Lower lobe of right lung (tissue), 2 donors: ENCODE measurements around the gene ZFP91. TPM values are rescaled to one million over a fixed set of nuclear protein-coding genes. Genes with fewer than 3 reads are reported as not detected.

Experiments
- ATAC-seq, 2 donors: fragments of 200-7000 bp; cut with Tn5 transposase; one replicate each; pipeline ENCODE4 v1.9.1; 2020 to 2022; ENCODE audit warnings: mild to moderate bottlenecking in 2 of 2, moderate library complexity in 2 of 2
- DNase-seq: peaks from one replicate; pipeline ENCODE4 v3.0.0-alpha.2; 2020
- H3K27ac ChIP-seq: fragments of 200-600 bp; one replicate; pipeline ENCODE4 v1.8.0; 2022
- H3K27me3 ChIP-seq: fragments of 200-600 bp; one replicate; pipeline ENCODE4 v1.8.0; 2022; ENCODE audit warnings: low read depth
- H3K36me3 ChIP-seq: fragments of 200-600 bp; one replicate; pipeline ENCODE4 v1.8.0; 2022; ENCODE audit warnings: mild to moderate bottlenecking
- H3K4me1 ChIP-seq: fragments of 200-600 bp; one replicate; pipeline ENCODE4 v1.8.0; 2022
- H3K4me3 ChIP-seq: fragments of 200-600 bp; one replicate; pipeline ENCODE4 v1.8.0; 2022; ENCODE audit warnings: mild to moderate bottlenecking
- H3K9me3 ChIP-seq: fragments of 200-600 bp; one replicate; pipeline ENCODE4 v1.8.0; 2022
- intact Hi-C: fragments of 100-400 bp; cut with DNase I; formaldehyde crosslinking; loops from one replicate; pipeline ENCODE4 v1.11.0; 2022
- total RNA-seq: library from RNA; stranded (reverse); fragmentation: NEBNext Ultra II Directional; extraction: Animal tissue kit (Norgen Biotek cat#: 25700); gene quantifications from one replicate; pipeline ENCODE4 v1.2.1, GENCODE V29; 2021
- TF ChIP-seq, protein P1 (sequence below): fragments of 200-600 bp; IDR thresholded peaks from one replicate; pipeline ENCODE4 v1.8.0; 2022; ENCODE audit warnings: antibody characterized with exemption, mild to moderate bottlenecking
- donor health status: DM: no; HTN: yes; CAD: no; lungs with severe emphysema.

ZFP91 gene
- total RNA-seq, 1 donor from 2014 or later = 44.5 TPM

DNA sequence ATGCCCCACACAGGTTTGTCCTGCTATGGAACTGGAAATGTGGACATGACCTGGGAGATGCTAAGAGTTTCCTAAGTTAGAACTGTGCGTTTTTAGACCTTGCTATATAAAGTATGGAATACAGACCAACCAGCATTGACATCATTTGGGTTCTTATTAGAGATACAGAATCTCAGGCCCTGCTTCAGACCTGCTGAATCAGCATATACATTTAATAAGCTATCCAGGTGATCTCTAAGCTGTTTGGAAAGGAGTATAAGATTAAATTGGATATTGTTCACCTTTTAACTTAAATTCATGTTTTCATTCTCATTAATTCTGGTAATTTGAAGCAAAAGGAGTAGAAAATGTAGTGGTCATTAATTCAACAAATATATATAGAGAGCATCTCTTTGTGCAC, 36.7 kb downstream of the ZFP91 start:
- intact Hi-C loops = no loop called here
- H3K27ac ChIP-seq = no peak overlapping the region
- ATAC-seq = no peak
- H3K4me3 ChIP-seq = no peak overlapping the region
- no peaks in the 10 kb centered on the region for H3K4me1 ChIP-seq
- TF ChIP-seq, protein P1, sequence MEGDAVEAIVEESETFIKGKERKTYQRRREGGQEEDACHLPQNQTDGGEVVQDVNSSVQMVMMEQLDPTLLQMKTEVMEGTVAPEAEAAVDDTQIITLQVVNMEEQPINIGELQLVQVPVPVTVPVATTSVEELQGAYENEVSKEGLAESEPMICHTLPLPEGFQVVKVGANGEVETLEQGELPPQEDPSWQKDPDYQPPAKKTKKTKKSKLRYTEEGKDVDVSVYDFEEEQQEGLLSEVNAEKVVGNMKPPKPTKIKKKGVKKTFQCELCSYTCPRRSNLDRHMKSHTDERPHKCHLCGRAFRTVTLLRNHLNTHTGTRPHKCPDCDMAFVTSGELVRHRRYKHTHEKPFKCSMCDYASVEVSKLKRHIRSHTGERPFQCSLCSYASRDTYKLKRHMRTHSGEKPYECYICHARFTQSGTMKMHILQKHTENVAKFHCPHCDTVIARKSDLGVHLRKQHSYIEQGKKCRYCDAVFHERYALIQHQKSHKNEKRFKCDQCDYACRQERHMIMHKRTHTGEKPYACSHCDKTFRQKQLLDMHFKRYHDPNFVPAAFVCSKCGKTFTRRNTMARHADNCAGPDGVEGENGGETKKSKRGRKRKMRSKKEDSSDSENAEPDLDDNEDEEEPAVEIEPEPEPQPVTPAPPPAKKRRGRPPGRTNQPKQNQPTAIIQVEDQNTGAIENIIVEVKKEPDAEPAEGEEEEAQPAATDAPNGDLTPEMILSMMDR = no peak
- H3K36me3 ChIP-seq = peaks cover 100% of the 10 kb centered on the region
- no peaks in the 10 kb centered on the region for H3K9me3 ChIP-seq
- DNase-seq = no peak
- no peaks in the 10 kb centered on the region for H3K27me3 ChIP-seq

- intact Hi-C loops = no loop called here
- no peak for ATAC-seq
- Histone ChIP-seq H3K27me3 (no peaks in the 10 kb centered on the region), H3K4me1 (no peaks in the 10 kb centered on the region), H3K36me3 (peaks cover 100% of the 10 kb centered on the region), H3K9me3 (no peaks in the 10 kb centered on the region), H3K27ac (no peak overlapping the region), H3K4me3 (no peak overlapping the region)
- TF ChIP-seq, protein P1 = no peak
- DNase-seq = no peak
Measured at GRCh38 chr11:58616594-58616993, 37.7 kb downstream of the ZFP91 start.

- no peak for ATAC-seq
- Histone ChIP-seq H3K4me3 (no peak overlapping the region), H3K27ac (no peak overlapping the region), H3K36me3 (peaks cover 96% of the 10 kb centered on the region), H3K9me3 (no peaks in the 10 kb centered on the region), H3K27me3 (no peaks in the 10 kb centered on the region), H3K4me1 (no peaks in the 10 kb centered on the region)
- TF ChIP-seq, protein P1 = no peak
- intact Hi-C loops = no loop called here
- no peak for DNase-seq
Measured at GRCh38 chr11:58617976-58618557, 39.2 kb downstream of the ZFP91 start.

GRCh38 chr11:58621586-58622262, 42.9 kb downstream of the ZFP91 start:
- TF ChIP-seq, protein P1 = no peak
- Histone ChIP-seq H3K27ac (no peak overlapping the region), H3K4me1 (peaks cover 2% of the 10 kb centered on the region), H3K36me3 (peaks cover 90% of the 10 kb centered on the region), H3K27me3 (no peaks in the 10 kb centered on the region), H3K9me3 (no peaks in the 10 kb centered on the region), H3K4me3 (no peak overlapping the region)
- intact Hi-C loops = no loop called here
- ATAC-seq (no peak), DNase-seq (no peak)

GRCh38 chr11:58622344-58622743, 43.5 kb downstream of the ZFP91 start, which contains the start of gene CNTF:
CNTF (plus strand) TSS chr11:58622665; CDS start chr11:58622753, 88 bp downstream.
- Histone ChIP-seq H3K4me3 (no peak within 1 kb of the TSS), H3K36me3 (peaks cover 84% of the 10 kb centered on the region), H3K4me1 (peaks cover 9% of the 10 kb centered on the region), H3K9me3 (no peaks in the 10 kb centered on the region), H3K27me3 (no peaks in the 10 kb centered on the region), H3K27ac (no peak within 1 kb of the TSS)
- ATAC-seq (no peak), DNase-seq (no peak)
- intact Hi-C loops = no loop called here
- TF ChIP-seq, protein P1 = no peak
